ENCODE measurements around the gene CCDC192. TPM values are rescaled to one million over a fixed set of nuclear protein-coding genes. Genes with fewer than 3 reads are reported as not detected.
A peak's percentile ranks its signal among the peaks of the same experiment; 100 is the strongest.
"Not testable (repeated sequence)": the region's sequence is repeated elsewhere in the genome, so short reads cannot be mapped to it uniquely, and the experiment has no call there.

Gene CCDC192
- total RNA-seq, 1 donor from 2014 or later = not detected

DNA sequence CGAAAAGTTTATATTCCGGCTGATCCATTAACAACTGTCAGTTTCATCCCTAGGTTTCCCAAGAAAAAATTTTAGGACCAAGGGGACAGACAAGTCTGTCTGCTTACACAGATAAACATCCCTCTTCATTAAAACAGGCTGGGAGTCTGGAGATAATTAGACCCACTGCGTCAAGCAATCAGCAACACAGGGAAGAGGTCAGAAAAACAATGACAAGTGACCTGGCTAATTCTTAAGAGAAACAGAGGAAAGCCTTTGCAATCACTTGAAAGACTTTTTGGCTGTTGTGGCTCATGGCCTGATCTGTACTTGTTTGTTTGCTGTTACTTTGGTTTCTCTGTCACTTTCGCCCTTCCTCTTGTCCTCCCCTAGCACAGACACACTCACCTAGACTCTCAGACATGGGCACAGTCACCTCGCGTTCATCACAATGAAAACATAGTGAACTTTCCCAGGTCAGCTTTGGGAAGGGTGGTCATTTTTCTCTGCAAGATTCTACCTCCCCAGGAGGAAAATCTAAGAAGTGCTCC, 2.9 kb upstream of the CCDC192 start:
- no peaks in the 10 kb centered on the region for H3K36me3 ChIP-seq (ENCODE audit: control insufficient read depth, insufficient read depth, low read length)
- TF ChIP-seq, protein P1, sequence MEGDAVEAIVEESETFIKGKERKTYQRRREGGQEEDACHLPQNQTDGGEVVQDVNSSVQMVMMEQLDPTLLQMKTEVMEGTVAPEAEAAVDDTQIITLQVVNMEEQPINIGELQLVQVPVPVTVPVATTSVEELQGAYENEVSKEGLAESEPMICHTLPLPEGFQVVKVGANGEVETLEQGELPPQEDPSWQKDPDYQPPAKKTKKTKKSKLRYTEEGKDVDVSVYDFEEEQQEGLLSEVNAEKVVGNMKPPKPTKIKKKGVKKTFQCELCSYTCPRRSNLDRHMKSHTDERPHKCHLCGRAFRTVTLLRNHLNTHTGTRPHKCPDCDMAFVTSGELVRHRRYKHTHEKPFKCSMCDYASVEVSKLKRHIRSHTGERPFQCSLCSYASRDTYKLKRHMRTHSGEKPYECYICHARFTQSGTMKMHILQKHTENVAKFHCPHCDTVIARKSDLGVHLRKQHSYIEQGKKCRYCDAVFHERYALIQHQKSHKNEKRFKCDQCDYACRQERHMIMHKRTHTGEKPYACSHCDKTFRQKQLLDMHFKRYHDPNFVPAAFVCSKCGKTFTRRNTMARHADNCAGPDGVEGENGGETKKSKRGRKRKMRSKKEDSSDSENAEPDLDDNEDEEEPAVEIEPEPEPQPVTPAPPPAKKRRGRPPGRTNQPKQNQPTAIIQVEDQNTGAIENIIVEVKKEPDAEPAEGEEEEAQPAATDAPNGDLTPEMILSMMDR (IDR thresholded peaks at IDR 0.05; ENCODE audit: insufficient read depth, low read length, poor library complexity, severe bottlenecking) = no peak
- DNase-seq (ENCODE audit: low read depth) = no peak
- H3K27me3 ChIP-seq (ENCODE audit: control insufficient read depth, insufficient read depth, low read length) = no peaks in the 10 kb centered on the region
- H3K4me3 ChIP-seq (ENCODE audit: low read depth, low read length) = no peak overlapping the region

DNA sequence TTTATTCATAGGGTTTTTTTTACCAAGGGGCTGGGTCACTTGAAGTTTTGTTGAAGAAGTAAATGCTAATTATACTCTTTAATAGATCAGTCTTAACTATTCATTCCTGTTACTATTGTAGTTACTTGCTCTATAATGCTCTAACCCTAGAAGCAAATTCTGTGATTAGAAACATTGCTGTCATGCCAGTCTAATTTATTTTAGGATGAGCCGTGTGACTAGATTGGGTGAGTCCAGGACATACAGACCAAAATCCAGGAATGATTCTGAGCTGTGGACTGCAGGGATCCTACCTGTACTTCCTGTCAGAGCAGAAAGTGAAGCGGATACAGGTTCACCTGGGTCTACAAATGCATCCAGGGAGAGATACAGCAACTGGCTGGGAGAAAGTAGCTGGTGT, 757 bp upstream of the CCDC192 start:
- Histone ChIP-seq H3K27me3 (ENCODE audit: control insufficient read depth, insufficient read depth, low read length) (no peaks in the 10 kb centered on the region), H3K4me3 (ENCODE audit: low read depth, low read length) (no peak overlapping the region), H3K36me3 (ENCODE audit: control insufficient read depth, insufficient read depth, low read length) (no peaks in the 10 kb centered on the region)
- no peak for DNase-seq (ENCODE audit: low read depth)
- TF ChIP-seq, protein P1 (IDR thresholded peaks at IDR 0.05; ENCODE audit: insufficient read depth, low read length, poor library complexity, severe bottlenecking) = no peak

DNA sequence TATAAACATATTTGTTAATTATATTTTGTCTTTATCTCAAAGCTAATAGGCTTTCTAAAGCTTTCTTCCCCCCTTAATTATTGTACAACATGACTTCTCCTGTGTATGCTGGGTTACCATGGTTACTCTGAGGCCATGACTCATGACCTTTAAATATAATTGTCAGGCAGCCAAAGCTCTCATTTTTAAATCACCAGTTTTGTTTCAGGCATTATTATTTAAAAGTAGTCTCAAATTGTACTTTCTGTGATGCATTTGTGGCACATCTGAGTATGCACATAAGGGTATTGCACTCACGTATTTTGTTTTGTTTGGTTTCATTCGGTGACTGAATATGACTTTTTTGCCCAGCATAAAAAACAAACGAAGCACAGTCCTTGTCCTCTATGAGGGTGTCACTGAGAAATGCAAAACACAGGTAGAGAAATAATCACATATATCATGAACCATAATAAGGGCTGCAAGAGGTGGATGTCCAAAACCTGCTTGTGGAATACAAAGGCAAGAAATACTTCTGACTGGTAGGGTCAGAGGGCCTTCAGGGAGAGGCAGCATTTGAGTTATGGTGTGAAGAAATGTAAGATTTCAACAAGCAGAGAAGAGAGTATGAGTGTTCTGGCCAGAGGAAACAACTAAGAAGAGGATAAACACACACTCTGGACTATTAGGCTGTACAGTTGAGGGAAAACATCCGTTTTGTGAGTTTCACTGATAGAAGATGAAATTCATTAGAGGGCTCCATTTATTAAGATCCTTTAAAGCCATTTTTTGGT, 2.1 kb downstream of the CCDC192 start:
- no peaks in the 10 kb centered on the region for H3K36me3 ChIP-seq (ENCODE audit: control insufficient read depth, insufficient read depth, low read length)
- H3K27me3 ChIP-seq (ENCODE audit: control insufficient read depth, insufficient read depth, low read length) = no peaks in the 10 kb centered on the region
- TF ChIP-seq, protein P1 (IDR thresholded peaks at IDR 0.05; ENCODE audit: insufficient read depth, low read length, poor library complexity, severe bottlenecking) = no peak
- H3K4me3 ChIP-seq (ENCODE audit: low read depth, low read length) = no peak overlapping the region
- DNase-seq (ENCODE audit: low read depth) = peak; percentile 63

DNA sequence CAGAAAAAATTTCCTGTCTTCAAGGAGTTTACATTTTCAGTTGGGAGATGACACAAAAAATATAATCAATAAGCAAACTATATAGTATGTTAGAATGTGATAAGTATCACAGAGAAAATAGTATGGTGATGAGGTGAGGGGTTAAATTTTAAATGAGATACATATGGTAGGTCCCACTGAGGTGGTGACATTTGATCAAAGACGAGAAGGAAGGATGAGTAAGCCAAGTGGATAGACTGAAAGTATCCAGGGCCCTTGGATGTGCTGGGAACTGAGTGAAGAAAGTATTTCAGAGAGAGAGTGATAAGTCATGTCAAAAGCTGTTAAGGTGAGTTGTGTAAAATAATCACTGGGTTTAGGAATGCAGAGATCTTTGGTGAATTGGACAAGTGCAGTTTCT, 3.5 kb downstream of the CCDC192 start:
- Histone ChIP-seq H3K27me3 (ENCODE audit: control insufficient read depth, insufficient read depth, low read length) (no peaks in the 10 kb centered on the region), H3K36me3 (ENCODE audit: control insufficient read depth, insufficient read depth, low read length) (no peaks in the 10 kb centered on the region), H3K4me3 (ENCODE audit: low read depth, low read length) (no peak overlapping the region)
- DNase-seq (ENCODE audit: low read depth) = no peak
- TF ChIP-seq, protein P1 (IDR thresholded peaks at IDR 0.05; ENCODE audit: insufficient read depth, low read length, poor library complexity, severe bottlenecking) = no peak

DNA sequence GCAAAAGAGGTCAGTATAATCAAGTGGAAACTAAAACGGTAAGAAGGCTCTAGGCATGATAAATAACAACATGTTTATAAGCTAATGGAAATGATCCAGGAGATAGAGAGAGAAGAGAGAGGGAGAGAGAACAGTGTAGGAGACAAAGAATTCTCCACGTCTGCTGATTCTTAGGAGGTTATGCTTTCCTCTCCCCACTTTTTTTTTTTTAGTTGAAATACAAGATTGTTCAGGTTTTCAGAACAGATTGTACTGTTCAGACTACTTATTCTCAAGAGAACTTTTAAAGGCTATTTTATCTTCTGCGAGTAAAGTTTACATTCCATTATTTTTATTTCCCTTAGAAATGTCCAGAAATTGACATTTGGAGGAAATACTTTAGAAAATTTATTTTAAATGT, 4.0 kb downstream of the CCDC192 start:
- DNase-seq (ENCODE audit: low read depth) = no peak
- TF ChIP-seq, protein P1 (IDR thresholded peaks at IDR 0.05; ENCODE audit: insufficient read depth, low read length, poor library complexity, severe bottlenecking) = no peak
- Histone ChIP-seq H3K27me3 (ENCODE audit: control insufficient read depth, insufficient read depth, low read length) (no peaks in the 10 kb centered on the region), H3K4me3 (ENCODE audit: low read depth, low read length) (no peak overlapping the region), H3K36me3 (ENCODE audit: control insufficient read depth, insufficient read depth, low read length) (no peaks in the 10 kb centered on the region)

DNA sequence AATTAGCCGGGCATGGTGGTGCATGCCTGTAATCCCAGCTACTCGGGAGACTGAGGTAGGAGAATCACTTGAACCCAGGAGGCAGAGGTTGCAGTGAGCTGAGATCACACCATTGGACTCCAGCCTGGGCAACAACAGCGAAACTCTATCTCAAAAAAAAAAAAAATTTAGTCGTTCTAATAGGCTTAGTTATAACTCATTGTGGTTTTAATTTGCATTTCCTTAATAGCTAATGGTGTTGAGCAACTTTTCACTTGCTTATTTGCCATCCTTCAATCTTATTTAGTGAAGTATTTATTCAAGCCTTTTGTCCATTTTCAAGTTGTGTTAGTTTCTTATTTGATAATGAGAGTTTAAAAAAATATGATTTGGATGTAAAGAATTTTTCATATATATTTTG, 9.9 kb downstream of the CCDC192 start:
- not testable (repeated sequence) for H3K36me3 ChIP-seq (ENCODE audit: control insufficient read depth, insufficient read depth, low read length); DNase-seq (ENCODE audit: low read depth); H3K27me3 ChIP-seq (ENCODE audit: control insufficient read depth, insufficient read depth, low read length); H3K4me3 ChIP-seq (ENCODE audit: low read depth, low read length)

All from kidney epithelial cell (primary cell).